ENCODE data around the gene ABHD12.

The ABHD12 gene

DNA sequence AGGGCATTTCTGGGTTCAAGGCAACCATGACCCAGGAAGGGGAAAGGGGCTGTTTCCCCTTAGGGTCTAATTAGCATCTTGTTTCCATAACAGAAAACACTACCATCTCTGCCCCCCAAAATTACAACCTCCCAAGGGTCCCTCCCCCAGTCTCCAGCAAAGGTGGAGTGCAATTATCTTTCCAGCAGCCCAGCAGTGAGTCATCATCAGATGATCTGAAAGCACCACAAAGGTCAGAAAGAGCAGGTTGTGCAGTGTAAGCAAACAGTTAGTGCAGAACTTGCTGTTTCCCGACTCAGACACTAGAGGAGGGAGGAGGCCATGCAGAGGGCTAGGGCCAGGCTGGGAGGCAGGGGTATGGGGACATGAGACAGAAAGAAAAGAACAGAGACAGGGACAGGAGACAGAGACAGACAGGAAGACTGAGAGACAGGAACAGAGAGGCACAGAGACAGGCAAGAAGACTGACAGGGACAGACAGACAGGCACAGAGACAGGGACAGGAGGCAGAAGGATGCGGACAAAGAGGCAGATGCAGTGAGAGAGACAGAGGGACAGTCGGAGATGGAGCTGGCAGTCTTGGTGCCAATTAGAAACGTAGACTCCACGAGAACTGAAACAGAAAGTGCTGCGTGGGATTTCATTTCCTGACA lies 80.2 kb downstream of the ABHD12 start:
- no peaks in the 10 kb centered on the region for H3K79me2 ChIP-seq (ENCODE audit: insufficient read depth, low read length)
- H2AFZ ChIP-seq (ENCODE audit: low read length): no peak overlapping the region
- peak overlapping the region; percentile 51 for H3K27ac ChIP-seq (ENCODE audit: low read depth, low read length, poor library complexity, severe bottlenecking)
- TF ChIP-seq EZH2 (IDR thresholded peaks at IDR 0.05; ENCODE audit: borderline replicate concordance, low read length): no peak
- TF ChIP-seq, protein P1, sequence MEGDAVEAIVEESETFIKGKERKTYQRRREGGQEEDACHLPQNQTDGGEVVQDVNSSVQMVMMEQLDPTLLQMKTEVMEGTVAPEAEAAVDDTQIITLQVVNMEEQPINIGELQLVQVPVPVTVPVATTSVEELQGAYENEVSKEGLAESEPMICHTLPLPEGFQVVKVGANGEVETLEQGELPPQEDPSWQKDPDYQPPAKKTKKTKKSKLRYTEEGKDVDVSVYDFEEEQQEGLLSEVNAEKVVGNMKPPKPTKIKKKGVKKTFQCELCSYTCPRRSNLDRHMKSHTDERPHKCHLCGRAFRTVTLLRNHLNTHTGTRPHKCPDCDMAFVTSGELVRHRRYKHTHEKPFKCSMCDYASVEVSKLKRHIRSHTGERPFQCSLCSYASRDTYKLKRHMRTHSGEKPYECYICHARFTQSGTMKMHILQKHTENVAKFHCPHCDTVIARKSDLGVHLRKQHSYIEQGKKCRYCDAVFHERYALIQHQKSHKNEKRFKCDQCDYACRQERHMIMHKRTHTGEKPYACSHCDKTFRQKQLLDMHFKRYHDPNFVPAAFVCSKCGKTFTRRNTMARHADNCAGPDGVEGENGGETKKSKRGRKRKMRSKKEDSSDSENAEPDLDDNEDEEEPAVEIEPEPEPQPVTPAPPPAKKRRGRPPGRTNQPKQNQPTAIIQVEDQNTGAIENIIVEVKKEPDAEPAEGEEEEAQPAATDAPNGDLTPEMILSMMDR (IDR thresholded peaks at IDR 0.05; ENCODE audit: low read length): peak; percentile 64
- no peak overlapping the region for H3K4me3 ChIP-seq (ENCODE audit: low read depth, low read length, poor library complexity, severe bottlenecking)
- H3K9ac ChIP-seq (ENCODE audit: low read length): peak overlapping the region; percentile 10; the same call in 1 of the 2 replicates
- H3K9me2 ChIP-seq (ENCODE audit: low read depth, low read length): no peaks in the 10 kb centered on the region
- no peaks in the 10 kb centered on the region for H3K27me3 ChIP-seq (ENCODE audit: insufficient read depth, low read length)
- H3K9me3 ChIP-seq (ENCODE audit: low read length): no peaks in the 10 kb centered on the region
- no peaks in the 10 kb centered on the region for H4K20me1 ChIP-seq (ENCODE audit: insufficient read depth, low read length)
- peaks cover 14% of the 10 kb centered on the region for H3K4me1 ChIP-seq (ENCODE audit: insufficient read depth, low read length, severe bottlenecking)
- H3K36me3 ChIP-seq (ENCODE audit: insufficient read depth, low read length): peaks cover 5% of the 10 kb centered on the region; the same call in 1 of the 2 replicates
- peak overlapping the region; percentile 14; the same call in 1 of the 2 replicates for H3K4me2 ChIP-seq (ENCODE audit: low read length)
- H3F3A ChIP-seq (ENCODE audit: insufficient read depth, low read length): no peaks in the 10 kb centered on the region

- no peak overlapping the region for H3K9ac ChIP-seq (ENCODE audit: low read length)
- H3K36me3 ChIP-seq (ENCODE audit: insufficient read depth, low read length): peaks cover 5% of the 10 kb centered on the region; the same call in 1 of the 2 replicates
- H4K20me1 ChIP-seq (ENCODE audit: insufficient read depth, low read length): no peaks in the 10 kb centered on the region
- no peaks in the 10 kb centered on the region for H3K79me2 ChIP-seq (ENCODE audit: insufficient read depth, low read length)
- peaks cover 14% of the 10 kb centered on the region for H3K4me1 ChIP-seq (ENCODE audit: insufficient read depth, low read length, severe bottlenecking)
- no peaks in the 10 kb centered on the region for H3K27me3 ChIP-seq (ENCODE audit: insufficient read depth, low read length)
- no peaks in the 10 kb centered on the region for H3K9me3 ChIP-seq (ENCODE audit: low read length)
- H3K9me2 ChIP-seq (ENCODE audit: low read depth, low read length): no peaks in the 10 kb centered on the region
- no peak overlapping the region for H3K27ac ChIP-seq (ENCODE audit: low read depth, low read length, poor library complexity, severe bottlenecking)
- H3K4me3 ChIP-seq (ENCODE audit: low read depth, low read length, poor library complexity, severe bottlenecking): no peak overlapping the region
- no peak overlapping the region for H2AFZ ChIP-seq (ENCODE audit: low read length)
- TF ChIP-seq EZH2 (IDR thresholded peaks at IDR 0.05; ENCODE audit: borderline replicate concordance, low read length): no peak
- TF ChIP-seq, protein P1 (IDR thresholded peaks at IDR 0.05; ENCODE audit: low read length): no peak
- no peak overlapping the region for H3K4me2 ChIP-seq (ENCODE audit: low read length)
- no peaks in the 10 kb centered on the region for H3F3A ChIP-seq (ENCODE audit: insufficient read depth, low read length)
Measured at GRCh38 chr20:25309395-25310267, 81.0 kb downstream of the ABHD12 start.

GRCh38 chr20:25308671-25309394 lies 81.8 kb downstream of the ABHD12 start:
- no peak overlapping the region for H3K27ac ChIP-seq (ENCODE audit: low read depth, low read length, poor library complexity, severe bottlenecking)
- H2AFZ ChIP-seq (ENCODE audit: low read length): no peak overlapping the region
- no peaks in the 10 kb centered on the region for H3K9me2 ChIP-seq (ENCODE audit: low read depth, low read length)
- H3K4me1 ChIP-seq (ENCODE audit: insufficient read depth, low read length, severe bottlenecking): peaks cover 14% of the 10 kb centered on the region
- H4K20me1 ChIP-seq (ENCODE audit: insufficient read depth, low read length): no peaks in the 10 kb centered on the region
- H3K9me3 ChIP-seq (ENCODE audit: low read length): no peaks in the 10 kb centered on the region
- H3K4me2 ChIP-seq (ENCODE audit: low read length): no peak overlapping the region
- H3F3A ChIP-seq (ENCODE audit: insufficient read depth, low read length): no peaks in the 10 kb centered on the region
- TF ChIP-seq EZH2 (IDR thresholded peaks at IDR 0.05; ENCODE audit: borderline replicate concordance, low read length): no peak
- TF ChIP-seq, protein P1 (IDR thresholded peaks at IDR 0.05; ENCODE audit: low read length): no peak
- no peaks in the 10 kb centered on the region for H3K79me2 ChIP-seq (ENCODE audit: insufficient read depth, low read length)
- no peak overlapping the region for H3K9ac ChIP-seq (ENCODE audit: low read length)
- H3K4me3 ChIP-seq (ENCODE audit: low read depth, low read length, poor library complexity, severe bottlenecking): no peak overlapping the region
- no peaks in the 10 kb centered on the region for H3K27me3 ChIP-seq (ENCODE audit: insufficient read depth, low read length)
- no peaks in the 10 kb centered on the region for H3K36me3 ChIP-seq (ENCODE audit: insufficient read depth, low read length)

All from OCI-LY1 (cell line).